ENCODE measurements around the gene ABCB9. TPM values are rescaled to one million over a fixed set of nuclear protein-coding genes. Genes with fewer than 3 reads are reported as not detected.

Gene ABCB9
- total RNA-seq, 1 experiment from 2014 or later: 4.6 TPM

GRCh38 chr12:123005081-123005626, 38.9 kb upstream of the ABCB9 start:
- H2BK15ac ChIP-seq (ENCODE audit: low read depth, low read length): no peak overlapping the region
- H2BK20ac ChIP-seq (ENCODE audit: low read depth, low read length, poor library complexity, severe bottlenecking): no peak overlapping the region
- H2AFZ ChIP-seq (ENCODE audit: low read length): no peak overlapping the region
- H3K14ac ChIP-seq (ENCODE audit: insufficient read depth, low read length): no peak overlapping the region; the same call in 1 of the 2 replicates
- no peak overlapping the region for H4K5ac ChIP-seq (ENCODE audit: insufficient read length, low read depth, low read length)
- H3K79me1 ChIP-seq (ENCODE audit: insufficient read depth, low read depth, low read length, poor library complexity, severe bottlenecking): no peaks in the 10 kb centered on the region
- no peak overlapping the region for H3K9ac ChIP-seq (ENCODE audit: extremely low read depth, insufficient read length, low read length)
- H3K23ac ChIP-seq (ENCODE audit: insufficient read length, low read depth, low read length): no peak overlapping the region
- H3K27me3 ChIP-seq (ENCODE audit: insufficient read depth, low read length): no peaks in the 10 kb centered on the region
- H3K4me3 Mint-ChIP-seq: no peak overlapping the region
- H3K27ac ChIP-seq (ENCODE audit: insufficient read length, low read depth, low read length): no peak overlapping the region
- no peak for DNase-seq
- no peak overlapping the region for H3K4me2 ChIP-seq (ENCODE audit: insufficient read depth, insufficient read length, low read length)
- TF ChIP-seq CTCF (conservative IDR thresholded peaks at IDR 0.05): no peak
- no peaks in the 10 kb centered on the region for H3K9me3 ChIP-seq (ENCODE audit: control insufficient read depth, low read depth, low read length)
- H2BK5ac ChIP-seq (ENCODE audit: insufficient read length, low read length): no peak overlapping the region
- no peak overlapping the region for H2BK12ac ChIP-seq (ENCODE audit: insufficient read length, low read depth, low read length)
- no peaks in the 10 kb centered on the region for H4K20me1 ChIP-seq (ENCODE audit: control insufficient read depth, insufficient read depth, insufficient read length)
- no peaks in the 10 kb centered on the region for H3K79me2 ChIP-seq (ENCODE audit: insufficient read depth, low read length)
- H3T11ph ChIP-seq (ENCODE audit: low read length): no peak overlapping the region
- H4K91ac ChIP-seq (ENCODE audit: insufficient read length, low read depth, low read length): no peak overlapping the region
- H3K27ac Mint-ChIP-seq: peak overlapping the region in 1 of 3 experiments; percentile 67; a peak in 1 of 7 replicates
- peaks cover 2% of the 10 kb centered on the region for H3K27me3 Mint-ChIP-seq (ENCODE audit: low read depth)
- no peaks in the 10 kb centered on the region for H3K9me3 Mint-ChIP-seq
- H4K8ac ChIP-seq (replicated peaks; ENCODE audit: insufficient read length, low read depth, low read length): no peak overlapping the region
- H3K4ac ChIP-seq (ENCODE audit: low read depth, low read length): no peak overlapping the region
- H3K36me3 Mint-ChIP-seq (ENCODE audit: insufficient read depth in 1 of 3, low read depth in 3 of 3): no peaks in the 10 kb centered on the region
- no peak overlapping the region for H2AK5ac ChIP-seq (ENCODE audit: insufficient read length, low read length)
- no CpG with 5 or more reads among the region's 22 CpGs for WGBS (ENCODE audit: extremely low coverage, insufficient read length, low lambda C conversion rate)
- H3K18ac ChIP-seq (ENCODE audit: insufficient read length, low read depth, low read length): no peak overlapping the region
- H3K23me2 ChIP-seq (ENCODE audit: insufficient read length, low read depth, low read length, poor library complexity, severe bottlenecking): no peaks in the 10 kb centered on the region
- H3K4me1 Mint-ChIP-seq: no peaks in the 10 kb centered on the region
- no peak overlapping the region for H2BK120ac ChIP-seq (ENCODE audit: low read depth, low read length, poor library complexity, severe bottlenecking)
- no peak overlapping the region for H3K56ac ChIP-seq (ENCODE audit: insufficient read length, low read depth, low read length)
- no peaks in the 10 kb centered on the region for H3K4me1 ChIP-seq (ENCODE audit: insufficient read depth, low read length)
